MM.1S (cell line): ENCODE data around the gene SYCE1.

Experiments
- CTCF ChIP-seq: fragments of 300-600 bp; sonication (generic); IDR thresholded peaks from 2 replicates; pipeline ENCODE4 v1.5.1; 2016; ENCODE audit warnings: antibody characterized with exemption, low read length, mixed read lengths
- EZH2 ChIP-seq: fragments of 300-600 bp; sonication (generic); optimal IDR thresholded peaks from 2 replicates; pipeline ENCODE3; 2017; ENCODE audit warnings: low read depth, mild to moderate bottlenecking, antibody characterized with exemption, low read length, mixed read lengths
- EZH2phosphoT487 ChIP-seq: fragments of 300-600 bp; sonication (generic); IDR thresholded peaks from 2 replicates; pipeline ENCODE4 v1.6.1; 2018; ENCODE audit warnings: antibody characterized with exemption, low read length

DNA sequence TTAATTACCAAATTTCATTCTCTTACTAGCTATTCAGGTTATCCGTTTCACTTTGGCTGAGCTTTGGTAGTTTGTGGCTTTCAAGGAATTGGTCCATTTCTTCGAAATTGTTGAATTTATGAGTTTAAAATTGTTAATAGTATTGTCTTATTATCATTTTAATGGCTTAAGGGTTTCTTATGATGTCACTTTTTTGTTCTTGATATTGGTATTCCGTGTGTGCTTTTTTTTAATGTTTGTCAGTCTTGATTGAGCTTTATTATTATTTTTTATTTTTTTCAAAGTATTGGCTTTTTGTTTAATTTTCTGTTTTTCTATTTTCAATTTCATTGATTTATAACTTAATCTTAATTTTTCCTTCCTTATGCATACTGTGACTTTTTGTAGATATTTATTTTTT, 35.3 kb upstream of the SYCE1 start:
- TF ChIP-seq CTCF (no peak), EZH2 (no peak), EZH2phosphoT487 (no peak)
